Neuronal stem cell (in vitro differentiated cells): ENCODE results near the gene SPAG6.
"Not testable (repeated sequence)": the region's sequence is repeated elsewhere in the genome, so short reads cannot be mapped to it uniquely, and the experiment has no call there.

ENCODE experiments used
- DNase-seq: peaks from one replicate; pipeline ENCODE4 v3.0.0-alpha.2; 2013; ENCODE audit warnings: low spot score
- H2AFZ ChIP-seq: one replicate; pipeline ENCODE4 v1.6.1; 2013; ENCODE audit warnings: mild to moderate bottlenecking, low read length, inconsistent platforms
- H2AK5ac ChIP-seq: 2 replicates; pipeline ENCODE4 v1.6.1; 2013; ENCODE audit warnings: low read depth, mild to moderate bottlenecking, inconsistent platforms, low read length, moderate library complexity, mixed read lengths
- H2BK120ac ChIP-seq: 2 replicates; pipeline ENCODE4 v1.6.1; 2013; ENCODE audit warnings: low read depth, mild to moderate bottlenecking, inconsistent platforms, low read length, moderate library complexity, mixed read lengths
- H2BK12ac ChIP-seq: one replicate; pipeline ENCODE4 v1.6.1; 2013; ENCODE audit warnings: low read length, inconsistent platforms
- H2BK15ac ChIP-seq: 2 replicates; pipeline ENCODE4 v1.6.1; 2013; ENCODE audit warnings: mild to moderate bottlenecking, low read length, inconsistent platforms, mixed read lengths
- H2BK5ac ChIP-seq: one replicate; pipeline ENCODE4 v1.6.1; 2013; ENCODE audit warnings: inconsistent platforms, mild to moderate bottlenecking, low read length, moderate library complexity
- H3K14ac ChIP-seq: one replicate; pipeline ENCODE4 v1.6.1; 2013; ENCODE audit warnings: low read length, inconsistent platforms
- H3K18ac ChIP-seq: 2 replicates; pipeline ENCODE4 v1.6.1; 2013; ENCODE audit warnings: low read length, inconsistent platforms
- H3K23ac ChIP-seq: 2 replicates; pipeline ENCODE4 v1.6.1; 2013; ENCODE audit warnings: low read depth, mild to moderate bottlenecking, mixed read lengths, low read length, inconsistent platforms; ENCODE audit not compliant: poor library complexity
- H3K27ac ChIP-seq: replicated peaks from 3 replicates; pipeline ENCODE4 v1.5.1; 2013; ENCODE audit warnings: low read length, inconsistent platforms
- H3K27me3 ChIP-seq, 3 experiments: 2 replicates each; pipeline ENCODE4 v1.6.1; 2013; ENCODE audit warnings: low read length in 3 of 3, mild to moderate bottlenecking in 2 of 3, inconsistent platforms in 1 of 3, low read depth in 1 of 3, mixed read lengths in 1 of 3, moderate library complexity in 1 of 3; ENCODE audit not compliant: control insufficient read depth in 3 of 3, insufficient read depth in 3 of 3
- H3K36me3 ChIP-seq, 2 donors: replicated peaks in 1 of 2; 2 replicates each; pipeline ENCODE4 v1.6.1; 2013; ENCODE audit warnings: low read length in 2 of 2; ENCODE audit not compliant: control insufficient read depth in 2 of 2, insufficient read depth in 2 of 2
- H3K4ac ChIP-seq: 2 replicates; pipeline ENCODE4 v1.6.1; 2013; ENCODE audit warnings: inconsistent platforms, mild to moderate bottlenecking, low read length, moderate library complexity
- H3K4me1 ChIP-seq, 2 donors: 1 replicate in 1 of 2; 2 replicates in 1 of 2; pipeline ENCODE4 v1.6.1; 2013; ENCODE audit warnings: low read length in 2 of 2, low read depth in 1 of 2; ENCODE audit not compliant: control insufficient read depth in 2 of 2, insufficient read depth in 1 of 2
- H3K4me2 ChIP-seq: one replicate; pipeline ENCODE4 v1.6.1; 2013; ENCODE audit warnings: mild to moderate bottlenecking, low read length, inconsistent platforms; ENCODE audit not compliant: insufficient read depth, poor library complexity, severe bottlenecking
- H3K4me3 ChIP-seq, 2 donors: 2 replicates each; pipeline ENCODE4 v1.5.1; 2013; ENCODE audit warnings: low read length in 2 of 2, mild to moderate bottlenecking in 2 of 2, inconsistent platforms in 1 of 2, moderate library complexity in 1 of 2
- H3K79me1 ChIP-seq: one replicate; pipeline ENCODE4 v1.6.1; 2013; ENCODE audit warnings: low read depth, mild to moderate bottlenecking, inconsistent platforms, low read length, moderate library complexity
- H3K9ac ChIP-seq: one replicate; pipeline ENCODE4 v1.6.1; 2013; ENCODE audit warnings: mild to moderate bottlenecking, low read depth, low read length, inconsistent platforms; ENCODE audit not compliant: poor library complexity
- H3K9me3 ChIP-seq, 2 donors: replicated peaks in 1 of 2; 2 replicates each; pipeline versions ENCODE3 to v1.6.1; 2013; ENCODE audit warnings: low read length in 2 of 2, mild to moderate bottlenecking in 2 of 2, inconsistent platforms in 1 of 2, low read depth in 1 of 2, mixed read lengths in 1 of 2, moderate library complexity in 1 of 2; ENCODE audit not compliant: control insufficient read depth in 2 of 2, insufficient read depth in 1 of 2
- H4K8ac ChIP-seq: one replicate; pipeline ENCODE4 v1.6.1; 2013; ENCODE audit warnings: low read depth, mild to moderate bottlenecking, inconsistent platforms, low read length, moderate library complexity
- H4K91ac ChIP-seq: one replicate; pipeline ENCODE4 v1.6.1; 2013; ENCODE audit warnings: low read length, low read depth, mild to moderate bottlenecking, inconsistent platforms; ENCODE audit not compliant: poor library complexity
- WGBS, 2 donors: extraction: QIAGEN DNeasy Blood & Tissue Kit; methylation state at CpG; one replicate each; pipeline ENCODE4 v1.1.7; 2013; ENCODE audit warnings: missing lambda C conversion rate in 2 of 2, mixed read lengths in 1 of 2; ENCODE audit not compliant: insufficient read length in 2 of 2, insufficient replicate concordance in 1 of 2; ENCODE audit errors: extremely low coverage in 2 of 2; 5-methylcytosine and 5-hydroxymethylcytosine counted together

SPAG6 gene

GRCh38 chr10:22308390-22308789 lies 36.9 kb upstream of the SPAG6 start:
- H4K91ac ChIP-seq = no peak overlapping the region
- H2BK15ac ChIP-seq = no peak overlapping the region
- no peak overlapping the region for H2AK5ac ChIP-seq
- H2BK5ac ChIP-seq = no peak overlapping the region
- H3K4me1 ChIP-seq = no peaks in the 10 kb centered on the region
- no peak for DNase-seq
- no peak overlapping the region for H3K27ac ChIP-seq
- no peak overlapping the region for H3K18ac ChIP-seq
- H4K8ac ChIP-seq = no peak overlapping the region
- no peak overlapping the region for H2BK120ac ChIP-seq
- H3K23ac ChIP-seq = no peak overlapping the region
- H3K27me3 ChIP-seq = peaks cover 0 to 8% (median 0%) of the 10 kb centered on the region in 3 experiments
- H3K4me3 ChIP-seq = no peak overlapping the region
- H3K9me3 ChIP-seq = peaks cover 0 to 6% of the 10 kb centered on the region in 2 donors
- no peaks in the 10 kb centered on the region for H3K79me1 ChIP-seq
- no CpG with 5 or more reads among the region's 2 CpGs for WGBS, 2 donors
- H2AFZ ChIP-seq = no peak overlapping the region
- H3K36me3 ChIP-seq = no peaks in the 10 kb centered on the region
- H2BK12ac ChIP-seq = no peak overlapping the region
- no peak overlapping the region for H3K4me2 ChIP-seq
- no peak overlapping the region for H3K4ac ChIP-seq
- H3K9ac ChIP-seq = no peak overlapping the region
- no peak overlapping the region for H3K14ac ChIP-seq

- Histone ChIP-seq H2BK120ac (no peak overlapping the region), H2AFZ (no peak overlapping the region), H3K79me1 (no peaks in the 10 kb centered on the region), H3K27me3 (peaks cover 0 to 10% (median 0%) of the 10 kb centered on the region in 3 experiments), H3K4ac (no peak overlapping the region), H4K91ac (no peak overlapping the region), H3K27ac (no peak overlapping the region), H2BK5ac (no peak overlapping the region), H3K4me2 (no peak overlapping the region), H3K9me3 (peaks cover 0 to under 1% of the 10 kb centered on the region in 2 donors), H2BK12ac (no peak overlapping the region), H3K4me1 (no peaks in the 10 kb centered on the region), H2AK5ac (no peak overlapping the region), H3K23ac (no peak overlapping the region), H3K4me3 (no peak overlapping the region), H4K8ac (no peak overlapping the region), H3K18ac (no peak overlapping the region), H3K36me3 (no peaks in the 10 kb centered on the region), H3K14ac (no peak overlapping the region), H3K9ac (no peak overlapping the region), H2BK15ac (no peak overlapping the region)
- no peak for DNase-seq
- no CpG with 5 or more reads among the region's 4 CpGs for WGBS, 2 donors
Measured at GRCh38 chr10:22309180-22310000, 35.9 kb upstream of the SPAG6 start.

- not testable (repeated sequence) for H3K14ac ChIP-seq, H4K8ac ChIP-seq, H2AK5ac ChIP-seq, H4K91ac ChIP-seq, H3K36me3 ChIP-seq, H2BK5ac ChIP-seq, H3K79me1 ChIP-seq, H3K23ac ChIP-seq, H2BK12ac ChIP-seq, H3K4me1 ChIP-seq, H2BK15ac ChIP-seq, H3K27ac ChIP-seq, H3K9ac ChIP-seq, H3K9me3 ChIP-seq, H2BK120ac ChIP-seq, H3K18ac ChIP-seq, H3K4ac ChIP-seq, DNase-seq, H2AFZ ChIP-seq, H3K4me2 ChIP-seq, H3K4me3 ChIP-seq
- H3K27me3 ChIP-seq = peaks cover 0 to 12% (median 0%) of the 10 kb centered on the region in 3 experiments
- no CpG with 5 or more reads among the region's 10 CpGs for WGBS, 2 donors
Measured at GRCh38 chr10:22310012-22310411, 35.3 kb upstream of the SPAG6 start.

- H3K27ac ChIP-seq = no peak overlapping the region
Measured at GRCh38 chr10:22310928-22311327, 34.4 kb upstream of the SPAG6 start.

More at GRCh38 chr10:22310928-22311327, 34.4 kb upstream of the SPAG6 start:
- Histone ChIP-seq H2AFZ (no peak overlapping the region), H3K4me3 (no peak overlapping the region), H3K4ac (no peak overlapping the region), H3K79me1 (no peaks in the 10 kb centered on the region), H3K14ac (no peak overlapping the region), H3K9me3 (no peaks in the 10 kb centered on the region), H4K91ac (no peak overlapping the region), H2AK5ac (no peak overlapping the region), H3K23ac (no peak overlapping the region), H2BK120ac (no peak overlapping the region), H3K36me3 (no peaks in the 10 kb centered on the region), H3K9ac (no peak overlapping the region), H2BK15ac (no peak overlapping the region), H3K4me1 (peaks cover 2 to 3% of the 10 kb centered on the region in 2 donors), H3K4me2 (no peak overlapping the region), H4K8ac (no peak overlapping the region), H2BK12ac (no peak overlapping the region), H3K27me3 (peaks cover 0 to 12% (median 2%) of the 10 kb centered on the region in 3 experiments), H2BK5ac (no peak overlapping the region), H3K18ac (no peak overlapping the region)
- DNase-seq = no peak
